Amniotic stem cell (primary cell): Measurements from ENCODE around the gene FLT4.

Experiments used
- DNase-seq: peaks from one replicate; lab custom pipeline; 2025; lab: John Stamatoyannopoulos, UW

FLT4 gene

DNA sequence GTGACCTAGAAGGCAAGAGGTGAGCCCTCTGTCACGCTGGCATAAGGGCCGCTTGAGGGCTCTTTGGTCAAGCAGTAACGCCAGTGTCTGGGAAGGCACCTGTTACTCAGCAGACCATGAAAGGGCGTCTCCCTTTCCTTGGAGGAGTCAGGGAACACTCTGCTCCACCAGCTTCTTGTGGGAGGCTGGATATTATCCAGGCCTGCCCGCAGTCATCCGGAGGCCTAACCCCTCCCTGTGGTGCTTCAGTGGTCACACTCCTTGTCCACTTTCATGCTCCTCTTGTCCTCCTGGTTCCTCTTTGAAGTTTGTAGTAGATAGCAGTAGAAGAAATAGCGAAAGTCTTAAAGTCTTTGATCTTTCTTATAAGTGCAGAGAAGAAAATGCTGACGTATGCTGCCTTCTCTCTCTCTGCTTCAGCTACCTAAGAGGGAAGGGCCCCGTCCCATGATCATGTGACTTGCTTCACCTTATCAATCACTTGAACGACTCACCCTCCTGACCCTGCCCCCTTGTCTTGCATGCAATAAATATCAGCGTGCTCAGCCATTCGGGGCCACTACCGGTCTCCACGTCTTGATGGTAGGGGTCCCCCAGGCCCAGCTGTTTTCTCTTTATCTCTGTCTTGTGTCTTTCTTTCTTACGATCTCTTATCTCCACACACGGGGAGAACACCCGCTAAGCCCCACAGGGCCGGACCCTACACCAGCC, 41.4 kb downstream of the FLT4 start:
- DNase-seq, result no peak

DNA sequence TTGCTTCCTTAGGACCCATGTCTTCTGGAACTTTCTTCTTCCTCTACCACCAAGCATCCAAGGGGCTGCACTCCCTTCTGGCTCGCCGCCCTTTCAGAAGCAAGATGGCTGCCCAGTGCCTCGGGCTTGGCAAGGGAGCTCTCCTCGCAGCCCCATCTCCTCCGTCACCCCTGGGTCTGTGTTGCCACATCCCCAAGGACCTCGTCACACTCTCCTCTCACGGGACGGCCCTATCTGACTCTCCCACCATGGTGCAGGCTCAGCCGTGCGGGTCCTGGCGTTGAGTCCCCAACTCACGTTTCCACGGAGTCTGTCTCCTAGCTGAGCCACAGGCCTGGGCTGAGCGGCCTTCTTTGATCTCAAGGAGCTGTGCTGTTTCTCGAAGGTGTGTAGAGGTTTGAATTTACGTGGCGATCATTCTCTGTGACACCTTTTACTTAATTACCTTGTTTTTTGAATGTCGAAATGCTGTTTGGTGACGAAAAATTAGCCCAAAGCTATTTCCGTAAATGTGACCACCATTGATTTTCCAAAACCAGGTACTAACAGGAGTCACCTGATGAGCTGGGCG, 43.1 kb downstream of the FLT4 start:
- DNase-seq, result no peak

DNA sequence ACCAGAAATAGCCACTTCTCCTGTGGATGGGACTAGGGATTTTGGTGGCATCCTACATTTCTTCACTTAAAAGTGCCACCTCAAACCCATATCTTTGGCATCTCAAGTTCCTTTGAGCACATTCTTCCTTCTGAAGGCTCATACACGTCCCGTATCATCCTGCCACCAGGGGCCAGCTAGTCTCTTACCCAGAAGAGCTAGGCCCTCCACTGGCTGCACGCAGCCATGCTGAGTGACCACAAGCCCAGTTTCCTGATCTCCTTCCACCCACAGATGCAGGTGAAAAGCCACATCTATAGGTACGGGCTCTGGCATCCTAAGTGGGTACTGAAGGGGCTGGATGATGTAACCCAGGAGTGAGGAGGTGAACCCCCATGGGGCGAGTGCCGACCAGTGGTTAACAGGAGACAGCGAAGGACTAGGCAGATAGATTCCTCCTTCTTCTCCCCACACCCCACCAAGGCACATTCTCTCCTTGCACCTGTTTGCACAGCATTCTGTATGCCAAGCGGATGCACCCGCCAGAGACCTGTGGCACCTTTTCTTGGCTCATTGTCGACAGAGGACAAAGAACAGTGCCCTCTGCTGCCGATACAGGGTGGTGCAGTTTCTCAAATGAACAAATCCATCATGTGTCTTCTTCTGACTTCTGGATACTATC, 43.7 kb downstream of the FLT4 start:
- DNase-seq, result no peak

DNA sequence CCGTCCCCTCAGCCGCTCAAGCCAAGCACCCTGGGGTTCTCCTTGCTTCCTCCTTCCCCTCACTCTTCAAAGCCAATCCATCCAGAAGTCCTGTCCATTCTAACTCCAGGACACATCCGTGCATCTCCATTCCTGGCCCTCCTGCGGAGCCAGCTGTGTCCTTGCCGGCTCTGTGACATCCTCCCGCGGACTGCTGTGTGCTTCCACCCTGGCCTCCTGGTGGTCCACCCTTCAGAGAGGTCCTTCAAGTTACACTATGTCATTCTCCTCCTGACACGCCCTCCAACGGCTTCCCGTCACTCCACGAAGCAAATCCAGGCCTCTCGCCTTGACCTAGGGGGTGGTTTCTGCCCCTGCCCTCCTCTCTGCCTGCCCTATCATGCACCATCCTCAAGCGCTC, 45.1 kb downstream of the FLT4 start:
- DNase-seq, result no peak

DNA sequence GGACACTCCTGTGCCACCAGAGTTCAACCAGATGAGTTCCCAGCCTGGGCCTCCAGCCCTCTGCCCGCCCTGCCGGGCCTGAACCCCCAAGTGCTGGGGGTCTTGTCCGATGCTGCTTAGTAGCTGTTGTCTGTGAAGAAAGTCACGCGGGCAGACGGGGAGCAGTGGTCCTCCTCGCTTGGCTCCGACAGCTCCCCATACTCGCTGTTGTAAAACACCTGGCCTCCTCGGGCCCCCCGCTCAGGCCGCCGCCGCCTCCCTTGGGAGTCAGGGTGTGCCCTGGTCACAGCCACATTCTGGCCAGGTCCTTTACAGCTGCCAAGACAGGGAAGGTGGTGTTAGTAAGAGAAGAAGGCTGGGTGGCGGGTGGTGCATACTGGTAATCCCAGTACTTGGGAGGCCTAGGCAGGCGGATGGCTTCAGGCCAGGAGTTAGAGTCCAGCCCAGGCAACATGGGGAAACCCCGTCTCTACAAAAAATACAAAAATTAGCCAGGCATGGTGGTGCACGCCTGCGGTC, 46.3 kb downstream of the FLT4 start:
- DNase-seq, result no peak

DNA sequence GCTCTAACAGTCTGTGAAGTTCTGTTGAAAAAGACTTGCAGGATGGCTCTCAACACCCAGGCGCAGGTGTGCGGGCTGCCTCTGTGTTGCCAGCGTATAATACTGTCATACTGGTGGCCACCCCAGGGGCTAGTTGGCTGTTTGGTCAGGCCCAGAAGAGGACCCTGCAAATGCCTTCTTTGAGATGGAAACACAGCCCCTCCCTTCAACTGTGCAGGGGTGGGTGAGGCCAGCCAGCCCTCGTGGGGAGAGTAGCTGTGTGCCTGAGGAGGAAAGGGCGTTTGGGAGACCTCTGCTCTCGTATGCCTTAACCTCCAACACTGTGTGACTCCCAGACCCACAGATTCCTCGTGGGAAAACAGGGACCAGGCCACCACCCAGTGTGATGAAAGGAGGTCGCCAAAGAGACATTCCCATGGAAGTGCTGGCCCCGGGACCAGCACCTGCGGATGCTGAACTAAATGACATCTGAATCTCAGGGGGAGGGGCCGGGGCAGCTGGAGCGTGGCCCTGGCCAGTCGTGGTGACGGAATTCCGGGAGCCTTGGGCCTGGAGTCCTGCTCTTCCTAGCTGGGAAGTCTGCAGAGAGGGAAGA, 46.8 kb downstream of the FLT4 start:
- no peak for DNase-seq

DNA sequence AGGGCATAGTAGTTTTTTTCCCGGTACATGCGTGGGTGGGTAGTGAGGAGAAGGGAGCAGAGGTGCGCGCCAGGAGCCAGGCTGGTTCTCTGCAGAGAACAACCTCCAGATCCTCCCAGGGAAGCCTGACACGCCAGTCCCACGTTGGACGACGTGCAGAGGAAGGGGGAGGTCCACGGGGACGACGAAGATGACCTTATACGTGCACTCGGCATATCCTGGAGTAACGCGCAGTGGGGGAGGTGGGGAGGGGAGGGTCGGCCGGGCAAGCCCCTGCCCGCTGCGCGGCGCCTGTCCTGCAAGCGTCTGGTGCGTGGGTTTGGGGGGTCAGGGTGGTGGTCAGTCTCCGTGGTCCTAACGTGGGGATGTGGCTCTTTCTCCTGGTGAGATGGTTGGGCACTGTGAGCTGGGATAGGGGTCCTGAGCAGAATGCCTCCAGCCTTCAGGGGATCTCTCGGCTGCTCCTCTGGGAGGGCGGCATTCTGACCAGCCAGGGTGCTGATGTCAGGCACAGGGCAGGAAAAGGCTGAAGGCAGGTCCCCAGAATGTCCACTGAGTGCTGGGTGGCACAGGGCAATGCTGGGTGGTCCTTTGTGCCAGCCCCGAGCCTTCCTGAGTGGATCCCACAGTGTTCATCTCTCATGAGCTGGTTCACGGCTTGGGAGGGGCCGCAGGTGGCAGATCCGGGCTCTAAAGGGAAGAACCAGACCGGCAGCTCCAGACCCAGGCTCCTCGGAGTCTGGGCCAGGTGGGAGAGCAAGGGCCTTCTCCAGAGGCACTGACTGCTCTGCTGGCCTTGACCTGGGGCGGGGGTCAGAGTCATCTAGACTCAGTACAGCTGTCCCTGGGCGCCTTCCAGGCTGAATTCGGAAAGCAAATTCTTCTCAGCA, 47.6 kb downstream of the FLT4 start:
- DNase-seq, result no peak

DNA sequence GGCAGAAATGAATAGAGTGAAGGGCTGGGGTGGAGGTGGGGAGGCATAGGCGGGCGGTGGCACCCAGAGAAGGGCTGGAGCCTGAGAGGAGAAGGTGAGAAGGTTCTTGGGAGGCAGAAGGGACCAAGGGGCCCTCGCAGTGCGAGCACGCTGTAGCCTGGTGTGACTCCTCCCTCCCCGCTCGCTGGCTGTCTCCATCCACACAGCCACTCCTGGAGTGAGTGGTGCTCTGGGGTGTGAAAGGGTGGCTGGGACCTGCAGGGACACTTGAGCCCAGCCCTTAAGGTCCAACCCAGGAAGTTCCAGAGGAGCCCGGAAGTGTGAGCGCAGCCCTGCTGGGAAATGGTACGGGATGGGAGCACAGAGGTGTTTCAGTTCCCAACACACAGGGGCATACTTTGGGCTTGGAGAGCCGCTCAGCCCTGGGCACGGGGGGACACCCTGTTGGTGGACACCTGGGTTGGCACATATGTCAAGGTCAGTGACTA, 48.8 kb downstream of the FLT4 start:
- no peak for DNase-seq

DNA sequence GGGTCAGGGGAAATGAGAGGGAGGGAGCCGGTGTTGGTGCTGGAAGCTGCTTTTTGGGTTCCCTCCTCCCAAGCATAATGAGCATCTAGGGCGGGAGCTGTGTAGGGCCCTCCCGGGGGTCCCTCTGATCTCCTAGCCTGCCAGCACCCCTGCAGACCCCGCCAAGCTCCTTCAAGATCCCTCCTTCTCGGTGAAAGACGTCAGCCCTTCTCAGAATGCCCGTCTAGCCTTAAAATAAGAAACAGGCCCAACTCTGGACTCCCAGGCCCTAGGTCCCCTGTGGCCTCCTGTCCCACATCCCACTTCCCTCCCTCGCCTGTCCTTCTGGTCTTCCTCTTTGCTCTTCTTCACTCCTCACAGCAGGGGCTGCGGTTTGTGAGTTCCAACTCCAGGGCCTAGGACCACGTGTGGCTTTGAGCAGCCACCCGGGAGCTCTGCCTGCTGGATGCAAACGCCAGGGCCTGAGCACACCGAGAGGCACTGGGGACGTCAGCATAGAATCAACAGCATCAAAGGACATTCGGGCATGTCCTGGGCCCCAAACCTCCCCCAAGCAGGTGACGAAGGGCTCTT, 49.3 kb downstream of the FLT4 start:
- no peak for DNase-seq

DNA sequence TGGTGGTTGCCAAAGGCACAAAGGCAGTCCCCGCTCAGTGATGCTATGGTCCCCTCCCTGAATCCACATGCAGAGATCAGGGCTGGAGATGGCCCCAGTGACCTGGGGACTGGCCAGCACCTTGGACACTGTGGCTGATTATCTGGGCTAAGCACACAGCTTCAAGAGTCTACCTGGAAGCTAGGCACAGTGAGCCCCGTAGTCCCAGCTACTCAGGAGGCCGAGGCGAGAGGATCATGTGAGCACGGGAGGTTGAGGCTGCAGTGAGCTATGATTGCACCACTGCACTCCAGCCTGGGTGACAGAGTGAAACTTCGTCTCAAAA, 49.8 kb downstream of the FLT4 start:
- DNase-seq, result no peak

DNA sequence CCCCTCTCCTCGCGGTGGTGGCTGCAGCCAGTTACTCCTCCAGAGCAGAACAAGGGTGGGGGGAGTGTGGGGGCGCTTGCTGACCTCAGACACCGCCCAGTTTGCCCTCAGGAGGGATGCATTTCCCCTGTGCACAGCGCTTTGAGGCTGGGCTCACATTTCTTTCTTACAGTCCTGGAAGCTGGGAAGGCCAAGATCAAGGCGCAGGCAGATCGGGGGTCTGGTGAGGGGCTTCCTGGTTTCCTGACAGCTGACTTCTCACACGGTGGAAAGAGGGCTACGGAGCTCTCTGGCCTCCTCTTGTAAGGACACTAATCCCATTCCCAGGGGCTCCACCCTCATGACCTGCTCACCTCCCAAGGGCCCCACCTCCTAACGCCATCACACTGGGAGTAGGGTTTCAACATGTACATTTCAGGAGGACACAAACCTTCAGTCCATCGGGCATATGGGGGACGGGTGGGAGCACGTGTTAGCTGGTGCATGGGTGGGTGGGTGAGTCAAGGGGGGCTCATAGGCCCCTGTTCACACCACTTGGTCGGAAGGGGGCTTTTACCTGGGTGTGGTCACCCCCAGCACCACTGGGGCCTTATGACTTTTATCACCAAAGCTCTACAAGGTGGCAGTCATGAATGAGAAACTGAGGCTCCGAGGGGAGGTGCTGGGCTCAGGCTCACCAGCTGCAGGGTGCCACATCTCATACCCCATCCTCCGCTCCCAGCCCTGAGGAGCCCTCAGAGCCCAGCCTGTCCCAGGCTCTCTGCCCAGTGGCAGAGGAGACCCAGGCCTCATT, 50.4 kb downstream of the FLT4 start:
- no peak for DNase-seq

DNA sequence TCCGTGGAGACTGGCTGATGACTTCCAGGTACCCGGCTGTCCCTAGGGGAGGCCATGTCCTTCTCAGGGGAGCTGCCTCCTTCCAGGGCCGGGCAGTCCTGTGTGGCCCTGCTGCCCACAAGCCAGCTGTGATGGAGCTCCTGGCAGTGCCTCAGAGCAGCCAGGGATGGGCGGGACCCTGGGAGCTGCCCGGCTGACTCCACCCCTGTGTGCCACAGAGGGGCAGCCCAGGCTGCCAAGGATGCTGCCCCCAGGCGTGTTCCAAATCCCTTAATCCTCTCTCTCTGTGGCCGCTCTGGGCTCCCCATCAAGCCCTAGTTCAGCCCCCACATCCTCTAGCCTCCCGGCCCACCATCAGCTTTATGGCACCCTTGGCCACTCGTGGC, 51.1 kb downstream of the FLT4 start:
- DNase-seq, result no peak

DNA sequence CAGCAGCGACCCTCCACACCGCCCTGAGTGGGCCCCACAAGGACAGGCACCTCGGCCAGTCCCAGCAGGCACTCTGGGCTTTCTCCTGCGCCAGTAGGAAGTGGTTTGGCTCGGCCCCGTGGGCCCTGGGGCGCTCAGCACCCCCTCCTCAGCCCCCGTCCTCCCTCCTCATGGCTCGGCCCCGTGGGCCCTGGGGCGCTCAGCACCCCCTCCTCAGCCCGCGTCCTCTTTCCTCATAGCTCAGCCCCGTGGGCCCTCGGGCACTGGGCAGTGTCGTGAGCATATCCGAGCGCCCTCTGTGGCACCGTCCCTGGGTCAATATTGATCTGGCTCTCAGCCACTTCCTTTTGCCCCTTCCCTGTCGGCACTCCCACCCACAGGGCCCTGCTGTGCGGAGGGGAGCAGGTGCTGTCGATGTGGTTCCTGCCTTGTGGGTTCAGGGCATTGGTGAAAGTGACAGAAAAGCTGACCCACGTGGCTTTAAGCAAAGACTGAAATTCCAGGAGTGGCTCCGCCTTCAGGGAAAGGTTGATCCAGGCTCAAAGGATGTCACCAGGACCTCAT, 52.6 kb downstream of the FLT4 start:
- DNase-seq, result no peak

DNA sequence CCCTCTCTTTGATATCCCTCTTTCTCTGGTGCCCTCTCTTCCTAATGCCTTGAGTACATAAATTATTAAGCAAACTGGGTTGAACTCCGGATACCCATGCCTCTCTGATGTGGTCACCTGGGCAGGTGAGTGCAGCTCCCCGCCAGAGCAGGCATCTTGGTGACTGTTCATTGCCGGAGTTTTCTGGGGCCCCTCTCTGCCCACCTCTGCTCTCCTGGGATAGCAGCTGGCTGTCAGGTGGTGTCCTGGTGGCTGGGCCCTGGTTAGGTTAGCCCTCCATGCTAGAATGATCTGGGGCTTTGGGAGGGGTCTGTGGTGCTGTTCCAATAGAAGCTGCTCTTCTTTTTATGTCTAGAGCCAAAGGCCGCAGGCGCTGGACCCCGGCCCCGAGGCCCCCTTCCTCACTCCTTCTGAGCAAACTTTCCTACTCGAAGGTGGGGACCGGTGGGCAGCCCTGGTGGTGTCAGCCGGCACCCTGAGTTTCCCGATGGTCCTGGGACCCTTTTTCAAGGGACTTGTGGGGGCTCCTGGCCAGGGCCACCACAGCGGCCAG, 53.2 kb downstream of the FLT4 start:
- DNase-seq, result no peak

DNA sequence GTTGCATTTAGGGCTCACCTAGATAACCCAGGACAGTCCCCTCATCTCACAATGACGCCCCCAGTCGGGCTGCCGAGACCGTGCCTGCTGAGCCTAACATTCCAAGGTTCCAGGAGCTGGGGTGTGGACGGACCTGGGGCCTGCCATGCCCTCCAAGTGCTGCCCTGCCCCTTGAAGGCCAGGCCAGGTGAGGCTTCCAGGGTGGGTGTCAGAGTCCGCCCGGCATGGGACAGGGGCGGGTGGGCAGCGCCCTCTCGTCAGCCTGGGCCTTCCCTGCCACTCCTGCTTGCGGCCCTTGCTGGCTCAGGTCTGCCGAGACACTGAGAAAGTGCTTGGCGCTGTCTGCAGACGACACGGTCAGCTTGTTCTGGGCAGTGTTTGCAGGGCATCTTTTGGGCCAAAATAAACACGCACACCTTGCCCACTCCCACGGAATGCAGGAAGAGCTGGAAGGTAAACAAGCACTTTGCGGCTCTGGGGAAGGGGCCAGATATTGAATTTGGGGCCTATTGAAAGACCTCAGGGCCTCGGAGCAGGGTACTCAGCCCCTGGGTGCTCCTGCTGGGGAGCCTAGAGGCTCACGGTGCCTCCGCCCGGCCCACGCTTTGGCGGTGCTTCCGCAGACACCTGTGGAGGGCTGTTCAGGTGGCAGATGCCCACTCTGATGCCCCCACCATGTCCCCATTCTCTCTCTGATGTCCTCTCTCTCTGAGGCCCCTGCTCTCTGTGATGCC, 53.9 kb downstream of the FLT4 start:
- no peak for DNase-seq

DNA sequence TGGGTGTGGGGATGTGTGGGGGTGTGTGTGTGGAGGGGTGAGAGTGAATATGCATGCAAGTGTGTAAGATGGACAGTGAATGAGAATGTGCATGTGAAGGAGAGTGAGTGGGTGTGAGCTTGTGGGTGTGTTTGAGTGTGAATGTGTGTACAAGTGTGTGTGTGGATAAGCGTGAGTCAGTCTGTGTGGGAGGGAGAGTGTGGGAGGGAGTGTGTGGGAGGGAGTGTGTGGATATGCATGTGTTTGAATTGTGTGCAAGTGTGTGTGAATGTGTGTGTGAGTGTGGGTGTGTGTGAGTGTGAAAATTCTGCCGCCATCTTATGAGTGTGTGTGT, 54.4 kb downstream of the FLT4 start:
- no peak for DNase-seq

DNA sequence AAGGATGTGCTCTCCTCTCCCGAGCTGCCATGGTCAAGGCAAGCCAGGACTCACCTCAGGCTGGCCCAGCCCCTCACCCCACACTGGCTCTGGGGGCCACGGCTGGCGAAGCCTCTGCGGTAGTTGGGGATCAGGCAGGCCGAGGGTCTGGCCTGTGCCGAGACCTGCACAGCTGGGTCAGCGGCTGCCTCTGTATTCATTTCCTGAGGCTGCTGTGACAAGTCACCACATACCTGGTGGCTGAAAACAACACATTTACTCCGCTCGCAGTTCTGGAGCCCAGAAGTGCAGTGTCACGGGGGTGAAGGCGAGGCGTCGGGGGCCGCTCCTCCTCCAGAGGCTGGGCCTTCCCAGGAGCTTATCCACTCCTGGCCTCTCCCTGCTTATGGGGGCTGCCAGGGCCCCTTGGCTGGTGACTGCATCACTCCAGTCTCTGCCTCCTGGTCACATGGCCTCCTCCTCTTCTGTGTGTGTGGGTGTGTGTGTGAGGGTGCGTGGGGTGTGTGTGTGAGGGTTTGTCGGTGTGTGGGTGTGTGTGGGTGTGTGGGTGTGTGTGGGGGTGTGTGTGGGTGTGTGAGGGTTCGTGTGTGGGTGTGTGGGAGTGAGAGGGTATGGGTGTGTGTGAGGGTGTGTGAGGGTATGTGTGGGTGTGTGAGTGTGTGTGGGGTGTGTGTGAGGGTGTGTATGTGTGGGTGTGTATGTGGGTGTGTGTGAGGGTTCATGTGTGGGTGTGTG, 54.9 kb downstream of the FLT4 start:
- DNase-seq, result no peak

DNA sequence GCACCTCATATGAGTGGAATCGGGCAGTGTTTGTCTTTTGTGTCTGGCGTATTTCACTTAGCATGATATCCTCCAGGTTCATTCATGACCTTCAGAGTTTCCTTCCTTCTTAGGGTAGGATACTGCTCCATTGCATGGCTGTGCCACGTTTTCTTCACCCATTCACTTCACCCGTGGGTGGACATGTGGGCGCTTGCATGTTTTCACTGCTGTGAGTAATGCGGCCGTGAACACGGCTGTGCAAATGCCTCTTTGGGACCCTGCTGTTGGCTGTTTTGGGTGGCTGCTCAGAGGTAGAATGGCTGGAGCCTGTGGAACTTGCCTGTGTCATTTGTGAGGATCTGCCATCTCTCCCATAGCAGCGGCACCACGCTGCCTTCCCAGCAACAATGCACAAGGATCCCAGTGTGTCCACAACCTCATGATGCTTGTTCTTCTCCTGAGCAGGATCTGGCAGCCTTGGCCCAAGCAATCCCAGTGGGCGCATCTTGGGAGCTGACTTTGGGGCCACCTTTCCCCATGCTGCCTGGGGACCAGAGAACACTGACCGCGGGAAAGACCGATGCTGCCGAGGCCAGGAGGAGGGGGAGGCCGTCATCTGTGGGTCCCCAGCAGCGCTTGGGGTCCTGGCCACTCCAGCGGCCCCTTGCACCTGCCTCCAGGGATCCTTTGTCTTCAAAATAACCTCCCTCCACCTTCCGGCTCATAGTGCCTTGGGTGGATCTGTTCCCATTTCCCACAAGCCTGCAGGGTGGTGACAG, 55.8 kb downstream of the FLT4 start:
- DNase-seq, result no peak
